ENCODE results near the gene NEK6. TPM values are rescaled to one million over a fixed set of nuclear protein-coding genes. Genes with fewer than 3 reads are reported as not detected.
"Not testable (repeated sequence)": the region's sequence is repeated elsewhere in the genome, so short reads cannot be mapped to it uniquely, and the experiment has no call there.

The NEK6 gene
- total RNA-seq, 2 donors from 2014 or later, result 24.0 to 43.6 TPM

DNA sequence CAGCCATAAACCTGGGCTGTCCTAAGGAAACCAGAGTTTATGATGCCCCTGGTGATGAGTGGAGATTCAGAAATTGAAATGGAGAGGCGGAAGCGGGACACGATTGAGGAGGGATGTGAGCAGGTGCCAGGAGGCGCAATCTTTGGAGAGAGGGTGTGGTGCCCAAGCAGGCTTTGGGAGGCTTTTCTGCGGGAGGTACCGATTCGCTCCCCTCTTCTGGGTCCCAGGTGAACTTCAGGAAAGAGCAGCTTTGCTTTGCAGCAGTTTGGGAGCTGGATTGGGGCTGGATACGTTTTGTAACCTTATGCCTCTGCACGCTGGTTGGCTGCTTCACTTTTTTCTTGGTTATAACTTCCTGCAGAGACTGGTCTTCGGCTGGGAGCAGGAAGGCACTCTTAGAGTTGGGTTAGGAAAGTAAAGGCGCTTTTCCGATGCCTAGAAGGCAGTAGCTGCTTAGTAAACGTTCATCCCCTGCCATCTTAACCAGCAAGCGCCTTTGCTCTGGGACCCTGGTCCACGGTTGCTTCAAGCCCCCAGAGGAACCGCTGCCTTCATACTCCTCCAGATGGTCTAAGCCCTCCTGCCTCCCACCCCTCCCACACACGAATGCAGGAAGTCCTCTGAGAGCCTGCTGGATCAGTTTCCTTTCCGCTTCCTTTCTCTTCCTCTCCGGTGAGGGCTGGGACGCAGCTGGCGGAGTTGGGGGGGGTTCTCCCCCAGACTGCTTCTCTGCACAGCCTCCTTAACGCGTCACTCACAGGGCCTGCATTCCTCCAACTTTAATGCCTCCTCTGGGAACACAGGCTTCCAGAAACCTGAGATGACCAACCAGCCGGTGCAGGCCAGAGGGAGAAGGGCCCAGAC lies 15.2 kb upstream of the NEK6 start:
- peak overlapping the region; percentile 55 for H3K4me3 ChIP-seq
- no peak for ATAC-seq (ENCODE audit: insufficient number of reproducible peaks, low FRiP score, low read depth)
- no peaks in the 10 kb centered on the region for H3K27me3 ChIP-seq (replicated peaks; ENCODE audit: insufficient read depth)
- no peaks in the 10 kb centered on the region for H3K36me3 ChIP-seq
- no peaks in the 10 kb centered on the region for H3K9me3 ChIP-seq
- peaks cover 7 to 15% of the 10 kb centered on the region in 2 donors for H3K4me1 ChIP-seq (ENCODE audit: control insufficient read depth in 1 of 2, low read depth in 2 of 2)
- TF ChIP-seq, protein P1, sequence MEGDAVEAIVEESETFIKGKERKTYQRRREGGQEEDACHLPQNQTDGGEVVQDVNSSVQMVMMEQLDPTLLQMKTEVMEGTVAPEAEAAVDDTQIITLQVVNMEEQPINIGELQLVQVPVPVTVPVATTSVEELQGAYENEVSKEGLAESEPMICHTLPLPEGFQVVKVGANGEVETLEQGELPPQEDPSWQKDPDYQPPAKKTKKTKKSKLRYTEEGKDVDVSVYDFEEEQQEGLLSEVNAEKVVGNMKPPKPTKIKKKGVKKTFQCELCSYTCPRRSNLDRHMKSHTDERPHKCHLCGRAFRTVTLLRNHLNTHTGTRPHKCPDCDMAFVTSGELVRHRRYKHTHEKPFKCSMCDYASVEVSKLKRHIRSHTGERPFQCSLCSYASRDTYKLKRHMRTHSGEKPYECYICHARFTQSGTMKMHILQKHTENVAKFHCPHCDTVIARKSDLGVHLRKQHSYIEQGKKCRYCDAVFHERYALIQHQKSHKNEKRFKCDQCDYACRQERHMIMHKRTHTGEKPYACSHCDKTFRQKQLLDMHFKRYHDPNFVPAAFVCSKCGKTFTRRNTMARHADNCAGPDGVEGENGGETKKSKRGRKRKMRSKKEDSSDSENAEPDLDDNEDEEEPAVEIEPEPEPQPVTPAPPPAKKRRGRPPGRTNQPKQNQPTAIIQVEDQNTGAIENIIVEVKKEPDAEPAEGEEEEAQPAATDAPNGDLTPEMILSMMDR (IDR thresholded peaks at IDR 0.05), result no peak
- DNase-seq (ENCODE audit: low spot score), result no peak
- H3K27ac ChIP-seq, result peak overlapping the region in 1 of 2 donors; percentile 38

DNA sequence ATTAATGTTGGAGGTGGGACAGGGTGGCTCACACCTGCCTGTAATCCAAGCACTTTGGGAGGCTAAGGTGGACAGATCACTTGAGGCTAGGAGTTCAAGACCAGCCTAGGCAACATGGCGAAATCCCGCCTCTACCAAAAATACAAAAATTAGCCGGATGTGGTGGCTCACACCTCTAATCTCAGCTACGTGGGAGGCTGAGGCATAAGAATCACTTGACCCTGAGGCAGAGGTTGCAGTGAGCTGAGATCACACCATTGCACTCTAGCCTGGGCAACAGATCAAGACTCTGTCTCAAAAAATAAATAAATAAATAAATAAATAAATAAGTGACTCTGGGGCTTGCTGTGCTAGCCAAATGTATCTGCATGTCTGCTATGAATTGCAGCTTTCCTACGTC lies 10.4 kb upstream of the NEK6 start:
- ATAC-seq (ENCODE audit: insufficient number of reproducible peaks, low FRiP score, low read depth); H3K27ac ChIP-seq; H3K4me3 ChIP-seq; DNase-seq (ENCODE audit: low spot score); H3K27me3 ChIP-seq (replicated peaks; ENCODE audit: insufficient read depth); H3K9me3 ChIP-seq; H3K36me3 ChIP-seq: not testable (repeated sequence)
- H3K4me1 ChIP-seq (ENCODE audit: control insufficient read depth in 1 of 2, low read depth in 2 of 2), result peaks cover 4 to 11% of the 10 kb centered on the region in 2 donors

DNA sequence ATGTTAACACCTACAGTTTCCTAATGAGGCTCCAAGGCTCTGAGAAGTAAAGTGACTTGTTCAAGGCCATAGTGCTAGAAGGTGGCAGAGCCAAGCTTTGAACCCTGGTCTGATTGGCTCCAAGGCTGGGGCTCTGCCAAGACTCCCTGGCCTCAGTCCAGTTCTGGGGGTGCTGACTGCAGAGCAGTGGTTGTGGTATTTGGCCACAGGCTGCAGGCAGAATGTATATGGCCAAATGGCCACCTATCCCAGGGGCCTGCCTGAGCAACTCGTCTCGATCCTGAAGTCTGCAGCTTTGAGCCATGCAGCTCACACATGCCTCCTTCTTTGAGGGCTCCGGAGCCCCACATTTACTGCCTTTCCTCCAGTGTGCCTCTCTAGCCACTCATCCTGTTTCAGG lies 9.7 kb upstream of the NEK6 start:
- TF ChIP-seq, protein P1 (IDR thresholded peaks at IDR 0.05), result no peak

DNA sequence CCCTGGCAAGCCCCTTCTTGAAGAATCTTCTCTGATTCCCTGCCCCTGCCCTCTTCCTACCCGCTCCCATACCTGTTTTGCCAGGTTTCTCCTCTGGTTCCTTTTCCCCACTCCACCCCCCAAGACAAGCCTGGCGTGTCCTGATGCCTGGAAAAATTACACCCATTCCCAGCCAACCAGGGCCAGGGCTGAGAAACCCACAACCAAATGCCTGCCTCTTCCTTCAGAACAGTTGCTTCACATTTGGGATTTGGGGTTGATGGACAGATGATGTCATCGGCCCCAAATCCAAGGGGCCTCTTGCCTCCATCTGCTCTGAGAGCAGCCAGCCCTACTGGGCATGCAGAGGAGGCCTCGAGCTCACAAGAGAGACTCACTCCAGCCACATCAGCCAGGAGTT lies 8.8 kb upstream of the NEK6 start:
- Histone ChIP-seq H3K4me1 (ENCODE audit: control insufficient read depth in 1 of 2, low read depth in 2 of 2) (no peaks in the 10 kb centered on the region), H3K9me3 (no peaks in the 10 kb centered on the region), H3K27me3 (replicated peaks; ENCODE audit: insufficient read depth) (no peaks in the 10 kb centered on the region), H3K27ac (no peak overlapping the region), H3K4me3 (no peak overlapping the region), H3K36me3 (no peaks in the 10 kb centered on the region)
- ATAC-seq (ENCODE audit: insufficient number of reproducible peaks, low FRiP score, low read depth) (no peak), DNase-seq (ENCODE audit: low spot score) (no peak)
- TF ChIP-seq, protein P1 (IDR thresholded peaks at IDR 0.05), result no peak

More for the DNA sequence above, 9.7 kb upstream of the NEK6 start:
- H3K27me3 ChIP-seq (replicated peaks; ENCODE audit: insufficient read depth), result no peaks in the 10 kb centered on the region
- H3K36me3 ChIP-seq, result no peaks in the 10 kb centered on the region
- H3K4me3 ChIP-seq, result no peak overlapping the region
- H3K9me3 ChIP-seq, result no peaks in the 10 kb centered on the region
- H3K27ac ChIP-seq, result no peak overlapping the region
- ATAC-seq (ENCODE audit: insufficient number of reproducible peaks, low FRiP score, low read depth), result no peak
- DNase-seq (ENCODE audit: low spot score), result no peak
- H3K4me1 ChIP-seq (ENCODE audit: control insufficient read depth in 1 of 2, low read depth in 2 of 2), result peaks cover 1 to 4% of the 10 kb centered on the region in 2 donors

DNA sequence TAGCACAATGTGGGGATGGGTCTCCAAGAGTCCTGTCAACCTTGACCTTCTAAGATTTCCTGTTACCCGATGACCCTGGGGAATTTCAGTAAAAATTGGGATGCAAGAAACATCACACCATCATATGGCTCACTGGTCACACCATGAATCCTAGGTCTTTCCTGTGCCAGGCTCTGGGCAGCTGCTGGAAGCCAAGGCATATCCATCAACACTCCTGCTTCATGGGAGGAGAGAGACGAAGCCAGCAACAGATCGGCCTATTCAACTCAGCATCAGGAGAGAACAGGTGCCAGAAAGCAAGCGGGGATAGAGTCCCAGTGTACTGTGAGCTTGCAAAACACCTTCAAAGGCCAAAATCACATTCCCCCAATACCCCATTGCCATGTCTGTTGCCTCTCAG lies 6.5 kb upstream of the NEK6 start:
- no peak for ATAC-seq (ENCODE audit: insufficient number of reproducible peaks, low FRiP score, low read depth)
- DNase-seq (ENCODE audit: low spot score), result no peak
- H3K27ac ChIP-seq, result no peak overlapping the region
- TF ChIP-seq, protein P1 (IDR thresholded peaks at IDR 0.05), result no peak
- no peaks in the 10 kb centered on the region for H3K4me1 ChIP-seq (ENCODE audit: control insufficient read depth in 1 of 2, low read depth in 2 of 2)
- H3K9me3 ChIP-seq, result no peaks in the 10 kb centered on the region
- H3K4me3 ChIP-seq, result no peak overlapping the region
- H3K27me3 ChIP-seq (replicated peaks; ENCODE audit: insufficient read depth), result no peaks in the 10 kb centered on the region
- no peaks in the 10 kb centered on the region for H3K36me3 ChIP-seq

Data from thoracic aorta (tissue), 2 donors.